Natural killer cell (primary cell): Measurements from ENCODE around the gene COL9A2. TPM values are rescaled to one million over a fixed set of nuclear protein-coding genes. Genes with fewer than 3 reads are reported as not detected.

ENCODE experiments used
- ATAC-seq, 3 donors: fragments of 150-1000 bp in 2 of 3; fragments of 200-7000 bp in 1 of 3; cut with Tn5 transposase; 1 replicate in 1 of 3; 2 replicates in 2 of 3; pipeline ENCODE4 v1.10.0; 2021; ENCODE audit warnings: mild to moderate bottlenecking in 2 of 3, moderate library complexity in 2 of 3
- DNase-seq, 2 donors: peaks; one replicate each; pipeline versions ENCODE4 v3.0.0 to v3.0.0-alpha.2; 2013 to 2021; ENCODE audit warnings: mixed read lengths in 1 of 2
- H3K27ac ChIP-seq: one replicate; pipeline ENCODE4 v1.5.1; 2013; ENCODE audit warnings: mild to moderate bottlenecking, low read length
- H3K27me3 ChIP-seq: one replicate; pipeline ENCODE4 v1.6.1; 2013; ENCODE audit warnings: low read length; ENCODE audit not compliant: control insufficient read depth, insufficient read depth
- H3K36me3 ChIP-seq: one replicate; pipeline ENCODE4 v1.6.1; 2013; ENCODE audit warnings: low read length; ENCODE audit not compliant: control insufficient read depth, insufficient read depth
- H3K4me1 ChIP-seq: one replicate; pipeline ENCODE4 v1.6.1; 2013; ENCODE audit warnings: low read length; ENCODE audit not compliant: control insufficient read depth, insufficient read depth
- H3K4me3 ChIP-seq: one replicate; pipeline ENCODE4 v1.5.1; 2013; ENCODE audit warnings: low read length
- H3K9me3 ChIP-seq: one replicate; pipeline ENCODE4 v1.6.1; 2013; ENCODE audit warnings: low read length; ENCODE audit not compliant: control insufficient read depth, insufficient read depth
- H3K27ac Mint-ChIP-seq, 2 donors: one replicate each; pipeline ENCODE4 v1.8.0; 2022; ENCODE audit warnings: mild to moderate bottlenecking in 2 of 2, mixed read lengths in 2 of 2, moderate library complexity in 1 of 2
- H3K27me3 Mint-ChIP-seq, 2 donors: one replicate each; pipeline ENCODE4 v1.8.0; 2022; ENCODE audit warnings: low read depth in 2 of 2, mixed read lengths in 2 of 2
- H3K36me3 Mint-ChIP-seq: one replicate; pipeline ENCODE4 v1.8.0; 2022; ENCODE audit warnings: mixed read lengths
- H3K4me1 Mint-ChIP-seq, 2 donors: one replicate each; pipeline ENCODE4 v1.8.0; 2022; ENCODE audit warnings: mixed read lengths in 2 of 2
- H3K4me3 Mint-ChIP-seq: one replicate; pipeline ENCODE4 v1.8.0; 2022; ENCODE audit warnings: mild to moderate bottlenecking, moderate library complexity, mixed read lengths
- H3K9me3 Mint-ChIP-seq, 2 donors: one replicate each; pipeline ENCODE4 v1.8.0; 2022; ENCODE audit warnings: mixed read lengths in 2 of 2
- CTCF ChIP-seq: fragments of 200-600 bp; IDR thresholded peaks from one replicate; pipeline ENCODE4 v1.8.0; 2022; ENCODE audit warnings: antibody characterized with exemption
- WGBS: methylation state at CpG from one replicate; pipeline ENCODE4 v1.1.7; 2013; ENCODE audit warnings: missing lambda C conversion rate; ENCODE audit not compliant: insufficient coverage; 5-methylcytosine and 5-hydroxymethylcytosine counted together
- intact Hi-C: fragments of 100-400 bp; cut with micrococcal nuclease; formaldehyde crosslinking; loops from one replicate; pipeline ENCODE4 v1.14.2; 2022
- total RNA-seq, 4 donors: library from RNA; stranded (reverse); fragments of 120-200 nt in 1 of 4; gene quantifications; one replicate each; pipeline versions ENCODE4 v1.2.3 to v1.2.4, GENCODE V29; 2013 to 2022

COL9A2 gene
- total RNA-seq, 3 donors from 2014 or later (not counting 1 experiment from before 2014, with no cell fraction given), result 2.4 to 2.6 (median 2.5) TPM

GRCh38 chr1:40312238-40313205 is 4.6 kb downstream of the COL9A2 start:
- H3K27ac ChIP-seq, result no peak overlapping the region
- Mint-ChIP-seq H3K9me3 (no peaks in the 10 kb centered on the region), H3K27ac (no peak overlapping the region), H3K4me1 (peaks cover 22 to 27% of the 10 kb centered on the region in 2 donors), H3K36me3 (no peaks in the 10 kb centered on the region), H3K27me3 (peaks cover 3 to 10% of the 10 kb centered on the region in 2 donors), H3K4me3 (no peak overlapping the region)
- peaks cover 50% of the 10 kb centered on the region for H3K4me1 ChIP-seq
- no peaks in the 10 kb centered on the region for H3K36me3 ChIP-seq
- TF ChIP-seq CTCF, result no peak
- intact Hi-C loops, result no loop called here
- no peak for ATAC-seq
- H3K4me3 ChIP-seq, result no peak overlapping the region
- 38% methylated on average over 10 of the region's 10 CpGs for WGBS
- peaks cover 13% of the 10 kb centered on the region for H3K27me3 ChIP-seq
- no peaks in the 10 kb centered on the region for H3K9me3 ChIP-seq
- peak in 1 of 2 donors; percentile 44 for DNase-seq

DNA sequence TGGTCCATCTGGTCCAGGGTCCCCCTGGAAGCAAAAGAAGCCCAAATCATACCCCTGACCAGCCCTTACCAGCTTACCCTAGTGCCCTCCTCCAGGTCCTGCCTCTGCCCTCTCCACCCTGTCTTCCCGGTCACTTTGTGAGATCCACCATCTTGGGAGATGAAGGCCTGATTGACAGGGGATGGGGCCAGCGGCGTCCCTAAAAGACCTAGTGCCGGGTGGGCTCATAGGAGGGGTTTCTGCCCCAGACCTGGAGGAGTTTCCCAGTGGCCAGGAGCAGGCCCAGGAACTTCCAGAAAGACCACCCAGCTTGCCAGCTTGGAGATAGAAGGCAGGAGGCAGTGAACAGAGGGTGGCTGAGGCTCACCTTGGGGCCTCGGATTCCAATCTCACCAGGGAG is 5.4 kb downstream of the COL9A2 start:
- DNase-seq (no peak), ATAC-seq (no peak)
- Histone ChIP-seq H3K27ac (no peak overlapping the region), H3K36me3 (no peaks in the 10 kb centered on the region), H3K4me1 (peaks cover 43% of the 10 kb centered on the region), H3K9me3 (no peaks in the 10 kb centered on the region), H3K4me3 (no peak overlapping the region), H3K27me3 (peaks cover 7% of the 10 kb centered on the region)
- H3K27ac Mint-ChIP-seq, result no peak overlapping the region
- TF ChIP-seq CTCF, result no peak
- H3K36me3 Mint-ChIP-seq, result no peaks in the 10 kb centered on the region
- 93% methylated on average over 5 of the region's 5 CpGs for WGBS
- H3K9me3 Mint-ChIP-seq, result no peaks in the 10 kb centered on the region
- no peak overlapping the region for H3K4me3 Mint-ChIP-seq
- peaks cover 0 to 5% of the 10 kb centered on the region in 2 donors for H3K27me3 Mint-ChIP-seq
- intact Hi-C loops, result no loop called here
- peaks cover 19 to 21% of the 10 kb centered on the region in 2 donors for H3K4me1 Mint-ChIP-seq

GRCh38 chr1:40310983-40311642 is 6.0 kb downstream of the COL9A2 start:
- intact Hi-C loops, result no loop called here
- Histone ChIP-seq H3K4me1 (peaks cover 39% of the 10 kb centered on the region), H3K27ac (no peak overlapping the region), H3K4me3 (no peak overlapping the region), H3K27me3 (peaks cover 6% of the 10 kb centered on the region), H3K36me3 (no peaks in the 10 kb centered on the region), H3K9me3 (no peaks in the 10 kb centered on the region)
- DNase-seq (no peak), ATAC-seq (no peak)
- no peak for TF ChIP-seq CTCF
- WGBS, result 95% methylated on average over 22 of the region's 22 CpGs
- Mint-ChIP-seq H3K9me3 (no peaks in the 10 kb centered on the region), H3K27me3 (peaks cover 0 to 5% of the 10 kb centered on the region in 2 donors), H3K4me3 (no peak overlapping the region), H3K27ac (no peak overlapping the region), H3K4me1 (peaks cover 18% of the 10 kb centered on the region in 2 donors), H3K36me3 (no peaks in the 10 kb centered on the region)
